GM18907 (cell line): Measurements from ENCODE around the gene HES6.
A peak's percentile ranks its signal among the peaks of the same experiment; 100 is the strongest.

Experiments
- ATAC-seq: cut with Tn5 transposase; IDR thresholded peaks from one replicate; pipeline ENCODE4 v1.9.1; 2021; ENCODE audit warnings: mild to moderate bottlenecking, moderate library complexity; ENCODE audit not compliant: unreplicated experiment

Gene HES6

GRCh38 chr2:238235856-238236255, 4.0 kb downstream of the HES6 start:
- no peak for ATAC-seq

- ATAC-seq, result no peak
These were observed 4.5 kb downstream of the HES6 start for GRCh38 chr2:238235331-238235732.

- ATAC-seq, result no peak
These were observed 6.2 kb downstream of the HES6 start for GRCh38 chr2:238233625-238234024.

- no peak for ATAC-seq
These were observed 8.0 kb downstream of the HES6 start for GRCh38 chr2:238231809-238232208.

GRCh38 chr2:238231251-238231793, 8.5 kb downstream of the HES6 start:
- no peak for ATAC-seq

GRCh38 chr2:238230699-238231098, 9.1 kb downstream of the HES6 start:
- no peak for ATAC-seq

- no peak for ATAC-seq
These were observed 11.1 kb downstream of the HES6 start for GRCh38 chr2:238228700-238229099.

- ATAC-seq, result no peak
These were observed 12.2 kb downstream of the HES6 start for GRCh38 chr2:238227587-238228032.

- ATAC-seq, result no peak
These were observed 12.9 kb downstream of the HES6 start for GRCh38 chr2:238226698-238227586.

- no peak for ATAC-seq
These were observed 13.7 kb downstream of the HES6 start for GRCh38 chr2:238225911-238226697.

- no peak for ATAC-seq
These were observed 14.7 kb downstream of the HES6 start for GRCh38 chr2:238225121-238225520.

- no peak for ATAC-seq
These were observed 15.3 kb downstream of the HES6 start for GRCh38 chr2:238224356-238225035.

GRCh38 chr2:238220892-238221521, 18.8 kb downstream of the HES6 start:
- ATAC-seq, result no peak

- ATAC-seq, result no peak
These were observed 19.5 kb downstream of the HES6 start for GRCh38 chr2:238220274-238220891.

- no peak for ATAC-seq
These were observed 23.1 kb downstream of the HES6 start for GRCh38 chr2:238216651-238217184.

GRCh38 chr2:238207006-238207405, 32.8 kb downstream of the HES6 start:
- no peak for ATAC-seq

GRCh38 chr2:238203973-238204683, 35.7 kb downstream of the HES6 start:
- no peak for ATAC-seq

- peak; percentile 95 for ATAC-seq
These were observed 36.5 kb downstream of the HES6 start, which contains the start of gene ILKAP for GRCh38 chr2:238203094-238203972. ILKAP (minus strand) TSS chr2:238203695; CDS start chr2:238203553, 142 bp downstream.
